Panc1 (cell line): ENCODE measurements around the gene MRPS2. TPM values are rescaled to one million over a fixed set of nuclear protein-coding genes. Genes with fewer than 3 reads are reported as not detected.

ENCODE experiments used
- ATAC-seq: fragments of 200-7000 bp; cut with Tn5 transposase; 2 replicates; pipeline ENCODE4 v1.9.1; 2020; ENCODE audit warnings: mild to moderate bottlenecking, moderate library complexity
- BruUV-seq: library from RNA; stranded (reverse); fragments of 400-500 nt; replicated peaks from 2 replicates; lab custom pipeline; 2021; lab: Mats Ljungman, UMichigan
- CTCF ChIA-PET: fragments of 300-600 bp; sonication (Branson Sonifier 250); formaldehyde crosslinking; loops from one replicate; lab custom pipeline; 2022; ENCODE audit warnings: antibody characterized with exemption; lab: Charles Lee
- POLR2A ChIA-PET: fragments of 300-600 bp; sonication (Branson Sonifier 250); formaldehyde crosslinking; loops from one replicate; lab custom pipeline; 2022; ENCODE audit warnings: antibody characterized with exemption; lab: Charles Lee
- DNase-seq: peaks from one replicate; pipeline ENCODE4 v3.0.0-alpha.2; 2010; ENCODE audit warnings: low read depth, low spot score
- H3K27ac ChIP-seq: 2 replicates; pipeline ENCODE4 v1.5.1; 2011; ENCODE audit warnings: mild to moderate bottlenecking, low read length, inconsistent platforms
- H3K27me3 ChIP-seq: fragments of 200-500 bp; sonication (Bioruptor generic); 2 replicates; pipeline ENCODE4 v1.6.0; 2014; ENCODE audit warnings: low read length, inconsistent platforms; ENCODE audit not compliant: control insufficient read depth, insufficient read depth
- H3K36me3 ChIP-seq: fragments of 200-500 bp; sonication (Bioruptor generic); 2 replicates; pipeline ENCODE4 v1.5.1; 2014; ENCODE audit warnings: inconsistent platforms, mild to moderate bottlenecking, low read length, moderate library complexity; ENCODE audit not compliant: control insufficient read depth, insufficient read depth
- H3K4me1 ChIP-seq: 2 replicates; pipeline ENCODE4 v1.5.1; 2011; ENCODE audit warnings: inconsistent platforms, mild to moderate bottlenecking, low read length, moderate library complexity; ENCODE audit not compliant: control insufficient read depth, insufficient read depth
- H3K4me3 ChIP-seq, 2 experiments: 2 replicates each; pipeline ENCODE4 v1.5.1; 2011 to 2012; ENCODE audit warnings: low read depth in 2 of 2, low read length in 2 of 2, mild to moderate bottlenecking in 2 of 2, inconsistent platforms in 1 of 2, moderate library complexity in 1 of 2
- H3K9me3 ChIP-seq: fragments of 200-500 bp; sonication (Bioruptor generic); 2 replicates; pipeline ENCODE4 v1.5.1; 2014; ENCODE audit warnings: low read depth, mild to moderate bottlenecking, inconsistent platforms, low read length, moderate library complexity; ENCODE audit not compliant: control insufficient read depth, insufficient read depth
- POLR2AphosphoS5 ChIP-seq: IDR thresholded peaks from 2 replicates; pipeline ENCODE4 v1.6.1; 2012; ENCODE audit warnings: mild to moderate bottlenecking, low read depth, low read length, moderate library complexity
- SIN3A ChIP-seq: IDR thresholded peaks from 2 replicates; pipeline ENCODE4 v1.6.1; 2012; ENCODE audit warnings: low read depth, mild to moderate bottlenecking, low read length, moderate library complexity, borderline replicate concordance; ENCODE audit not compliant: insufficient read depth
- TCF7L2 ChIP-seq: IDR thresholded peaks from 2 replicates; pipeline ENCODE4 v1.6.1; 2011; ENCODE audit warnings: mild to moderate bottlenecking, low read depth, low read length, inconsistent platforms
- in situ Hi-C: cut with HindIII; loops from 2 replicates; pipeline ENCODE4 v1.10.0; 2016; ENCODE audit warnings: low sequenced_read_pairs, low pct_unique_long_range_greater_than_20kb
- intact Hi-C: fragments of 100-400 bp; cut with micrococcal nuclease; formaldehyde crosslinking; loops from one replicate; pipeline ENCODE4 v1.10.0; 2022; ENCODE audit not compliant: unreplicated experiment
- total RNA-seq: library from RNA; stranded (reverse); gene quantifications from one replicate; pipeline ENCODE4 v1.2.1, GENCODE V29; 2021; ENCODE audit not compliant: unreplicated experiment
- TF ChIP-seq, protein P1 (sequence below), 2 experiments: IDR thresholded peaks; 2 replicates each; pipeline ENCODE4 v1.6.1; 2011 to 2012; ENCODE audit warnings: low read depth in 2 of 2, control low read depth in 1 of 2, low read length in 1 of 2, mild to moderate bottlenecking in 1 of 2, moderate library complexity in 1 of 2; ENCODE audit not compliant: insufficient read depth in 1 of 2
- TF ChIP-seq, protein P2 (sequence below): fragments of 450-650 bp; IDR thresholded peaks from 2 replicates; pipeline ENCODE4 v1.5.1; 2017; ENCODE audit warnings: mild to moderate bottlenecking

Gene MRPS2
- total RNA-seq, 1 experiment from 2014 or later: 33.5 TPM

DNA sequence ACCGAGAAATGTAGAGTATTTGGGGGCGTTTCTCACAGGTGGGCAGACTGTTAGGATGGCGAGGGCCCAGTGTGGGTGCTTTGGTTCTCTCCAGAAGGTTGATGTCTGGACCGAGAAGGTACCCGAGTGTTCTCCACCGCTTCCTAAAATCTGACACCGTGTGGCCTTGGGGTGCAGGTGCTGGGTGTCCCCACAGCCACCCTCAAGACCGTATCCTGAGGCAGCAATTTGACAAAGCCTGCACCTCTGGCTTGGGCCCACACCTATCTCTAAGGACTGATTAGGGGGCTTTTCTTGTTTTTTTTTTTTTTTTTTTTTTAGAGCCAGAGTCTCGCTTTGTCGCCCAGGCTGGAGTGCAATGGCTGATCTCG lies 19.6 kb upstream of the MRPS2 start:
- Histone ChIP-seq H3K4me1 (peaks cover 3% of the 10 kb centered on the region; the same call in 1 of the 2 replicates), H3K4me3 (peak overlapping the region; percentile 64 to 73), H3K27me3 (no peaks in the 10 kb centered on the region), H3K9me3 (no peaks in the 10 kb centered on the region), H3K27ac (no peak overlapping the region), H3K36me3 (peaks cover 3% of the 10 kb centered on the region)
- intact Hi-C loops (no loop called here), in situ Hi-C loops (no loop called here)
- ATAC-seq: no peak
- TF ChIP-seq, protein P1, sequence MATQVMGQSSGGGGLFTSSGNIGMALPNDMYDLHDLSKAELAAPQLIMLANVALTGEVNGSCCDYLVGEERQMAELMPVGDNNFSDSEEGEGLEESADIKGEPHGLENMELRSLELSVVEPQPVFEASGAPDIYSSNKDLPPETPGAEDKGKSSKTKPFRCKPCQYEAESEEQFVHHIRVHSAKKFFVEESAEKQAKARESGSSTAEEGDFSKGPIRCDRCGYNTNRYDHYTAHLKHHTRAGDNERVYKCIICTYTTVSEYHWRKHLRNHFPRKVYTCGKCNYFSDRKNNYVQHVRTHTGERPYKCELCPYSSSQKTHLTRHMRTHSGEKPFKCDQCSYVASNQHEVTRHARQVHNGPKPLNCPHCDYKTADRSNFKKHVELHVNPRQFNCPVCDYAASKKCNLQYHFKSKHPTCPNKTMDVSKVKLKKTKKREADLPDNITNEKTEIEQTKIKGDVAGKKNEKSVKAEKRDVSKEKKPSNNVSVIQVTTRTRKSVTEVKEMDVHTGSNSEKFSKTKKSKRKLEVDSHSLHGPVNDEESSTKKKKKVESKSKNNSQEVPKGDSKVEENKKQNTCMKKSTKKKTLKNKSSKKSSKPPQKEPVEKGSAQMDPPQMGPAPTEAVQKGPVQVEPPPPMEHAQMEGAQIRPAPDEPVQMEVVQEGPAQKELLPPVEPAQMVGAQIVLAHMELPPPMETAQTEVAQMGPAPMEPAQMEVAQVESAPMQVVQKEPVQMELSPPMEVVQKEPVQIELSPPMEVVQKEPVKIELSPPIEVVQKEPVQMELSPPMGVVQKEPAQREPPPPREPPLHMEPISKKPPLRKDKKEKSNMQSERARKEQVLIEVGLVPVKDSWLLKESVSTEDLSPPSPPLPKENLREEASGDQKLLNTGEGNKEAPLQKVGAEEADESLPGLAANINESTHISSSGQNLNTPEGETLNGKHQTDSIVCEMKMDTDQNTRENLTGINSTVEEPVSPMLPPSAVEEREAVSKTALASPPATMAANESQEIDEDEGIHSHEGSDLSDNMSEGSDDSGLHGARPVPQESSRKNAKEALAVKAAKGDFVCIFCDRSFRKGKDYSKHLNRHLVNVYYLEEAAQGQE (IDR thresholded peaks at IDR 0.05; ENCODE audit: insufficient read depth in 1 of 2, low read depth in 2 of 2, low read length in 1 of 2): no peak
- TF ChIP-seq TCF7L2: no peak
- TF ChIP-seq POLR2AphosphoS5: no peak
- no peak for TF ChIP-seq SIN3A
- TF ChIP-seq, protein P2, sequence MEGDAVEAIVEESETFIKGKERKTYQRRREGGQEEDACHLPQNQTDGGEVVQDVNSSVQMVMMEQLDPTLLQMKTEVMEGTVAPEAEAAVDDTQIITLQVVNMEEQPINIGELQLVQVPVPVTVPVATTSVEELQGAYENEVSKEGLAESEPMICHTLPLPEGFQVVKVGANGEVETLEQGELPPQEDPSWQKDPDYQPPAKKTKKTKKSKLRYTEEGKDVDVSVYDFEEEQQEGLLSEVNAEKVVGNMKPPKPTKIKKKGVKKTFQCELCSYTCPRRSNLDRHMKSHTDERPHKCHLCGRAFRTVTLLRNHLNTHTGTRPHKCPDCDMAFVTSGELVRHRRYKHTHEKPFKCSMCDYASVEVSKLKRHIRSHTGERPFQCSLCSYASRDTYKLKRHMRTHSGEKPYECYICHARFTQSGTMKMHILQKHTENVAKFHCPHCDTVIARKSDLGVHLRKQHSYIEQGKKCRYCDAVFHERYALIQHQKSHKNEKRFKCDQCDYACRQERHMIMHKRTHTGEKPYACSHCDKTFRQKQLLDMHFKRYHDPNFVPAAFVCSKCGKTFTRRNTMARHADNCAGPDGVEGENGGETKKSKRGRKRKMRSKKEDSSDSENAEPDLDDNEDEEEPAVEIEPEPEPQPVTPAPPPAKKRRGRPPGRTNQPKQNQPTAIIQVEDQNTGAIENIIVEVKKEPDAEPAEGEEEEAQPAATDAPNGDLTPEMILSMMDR: no peak
- ChIA-PET POLR2A (no interaction called here), CTCF (no interaction called here)
- DNase-seq: no peak
- BruUV-seq: no TSS peak

DNA sequence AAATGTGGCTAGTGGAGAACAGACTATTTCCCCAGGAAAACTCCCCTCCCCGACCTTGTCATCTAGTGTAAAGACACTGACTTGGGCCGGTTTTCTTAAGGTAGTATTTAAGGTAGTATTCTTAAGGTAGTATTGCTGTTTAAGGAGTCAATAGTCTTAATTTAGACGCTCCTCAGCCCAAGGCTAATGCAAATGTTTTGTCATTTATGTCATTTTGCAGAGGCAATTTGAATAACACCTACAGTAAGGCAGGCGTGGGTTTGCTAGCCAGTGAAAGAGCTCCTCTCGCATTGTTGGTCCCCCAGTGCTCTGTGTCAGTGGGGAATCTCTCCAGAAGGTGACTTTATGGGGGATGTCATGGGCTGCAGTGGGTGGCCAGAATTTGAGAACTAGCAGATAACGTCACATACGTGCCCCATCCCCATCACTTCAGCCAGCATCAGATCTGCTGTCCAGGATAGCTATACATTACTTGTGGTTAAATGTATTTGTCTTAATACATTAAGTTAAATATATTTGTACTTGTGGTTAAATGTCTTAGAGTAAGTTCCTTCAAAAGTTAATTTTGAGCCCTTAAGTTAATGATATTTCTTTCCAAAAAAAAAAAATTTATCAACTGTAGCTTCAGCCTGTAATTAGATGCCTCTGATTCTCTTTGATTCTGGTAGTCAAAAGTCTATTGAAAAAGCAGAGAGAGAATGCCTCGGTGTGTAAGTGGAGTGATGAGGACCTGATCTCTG lies 18.3 kb upstream of the MRPS2 start:
- H3K4me3 ChIP-seq: no peak overlapping the region
- TF ChIP-seq POLR2AphosphoS5: no peak
- no peak for TF ChIP-seq TCF7L2
- TF ChIP-seq, protein P2: no peak
- no peak for TF ChIP-seq SIN3A
- TF ChIP-seq, protein P1 (IDR thresholded peaks at IDR 0.05; ENCODE audit: insufficient read depth in 1 of 2, low read depth in 2 of 2, low read length in 1 of 2): no peak
- intact Hi-C loops: no loop called here
- no peak for ATAC-seq
- no peaks in the 10 kb centered on the region for H3K27me3 ChIP-seq
- DNase-seq: no peak
- H3K4me1 ChIP-seq: peaks cover 3% of the 10 kb centered on the region; the same call in 1 of the 2 replicates
- ChIA-PET CTCF (no interaction called here), POLR2A (no interaction called here)
- BruUV-seq: TSS peak; percentile 59
- H3K9me3 ChIP-seq: no peaks in the 10 kb centered on the region
- peaks cover 3% of the 10 kb centered on the region for H3K36me3 ChIP-seq
- in situ Hi-C loops: no loop called here
- H3K27ac ChIP-seq: no peak overlapping the region
